Body of pancreas (tissue), 4 donors: ENCODE results near the gene STPG3.

Experiments
- CTCF ChIP-seq, 7 experiments: fragments of 450-650 bp in 4 of 7; fragments of 200-600 bp in 3 of 7; sonication (generic) in 3 of 7; IDR thresholded peaks; one replicate each; pipeline ENCODE4 v1.5.1; 2016 to 2019; ENCODE audit warnings: antibody characterized with exemption in 7 of 7
- POLR2A ChIP-seq, 3 donors: fragments of 450-650 bp; IDR thresholded peaks; one replicate each; pipeline ENCODE4 v1.6.1; 2016; ENCODE audit warnings: antibody characterized with exemption in 3 of 3, mild to moderate bottlenecking in 2 of 3

GRCh38 chr9:137280474-137281344 is 29.6 kb downstream of the STPG3 start:
- peak in 2 of 7 experiments; percentile 11 to 17 for TF ChIP-seq CTCF (IDR thresholded peaks at IDR 0.05)
- TF ChIP-seq POLR2A (IDR thresholded peaks at IDR 0.05), result no peak
